RPMI7951 (cell line): ENCODE measurements around the gene MYOF. TPM values are rescaled to one million over a fixed set of nuclear protein-coding genes. Genes with fewer than 3 reads are reported as not detected.

Experiments used
- total RNA-seq: library from RNA; depleted of rRNA; stranded (reverse); fragments of >200 nt; shearing (Covaris generic); gene quantifications from 2 replicates; pipeline ENCODE4 v1.2.3, GENCODE V29; 2014; rRNA removed

Gene MYOF
- total RNA-seq, 1 experiment from 2014 or later: 57.1 TPM

Other genes starting within 250 kb of the MYOF start
- 102 and 132 TPM in 2 replicates for gene CEP55, start 14.3 kb upstream of the MYOF start, total RNA-seq
- gene FFAR4, start 84.3 kb upstream of the MYOF start, total RNA-seq: not detected in 2 replicates
- gene RBP4, start 118.9 kb upstream of the MYOF start, total RNA-seq: not detected in 2 replicates
- gene PDE6C, start 130.2 kb upstream of the MYOF start, total RNA-seq: not detected in 2 replicates
- gene FRA10AC1, start 220.3 kb upstream of the MYOF start, total RNA-seq: 3.5 and 4.9 TPM in 2 replicates